NCI-H2196 treated with DMSO at 0.1 percent for 48 hours (cell line): ENCODE data around the gene ANKFN1.
"Not testable (repeated sequence)": the region's sequence is repeated elsewhere in the genome, so short reads cannot be mapped to it uniquely, and the experiment has no call there.

Experiments used
- DNase-seq: peaks from one replicate; lab custom pipeline; 2025; ENCODE audit not compliant: unreplicated experiment; lab: John Stamatoyannopoulos, UW

ANKFN1 gene

GRCh38 chr17:56274491-56274890 lies 121.2 kb downstream of the ANKFN1 start:
- no peak for DNase-seq

GRCh38 chr17:56284482-56284881 lies 131.2 kb downstream of the ANKFN1 start:
- no peak for DNase-seq

GRCh38 chr17:56288786-56289185 lies 135.5 kb downstream of the ANKFN1 start:
- DNase-seq: not testable (repeated sequence)

GRCh38 chr17:56289321-56289720 lies 136.0 kb downstream of the ANKFN1 start:
- DNase-seq: no peak

- no peak for DNase-seq
Measured at GRCh38 chr17:56290101-56290801, 137.0 kb downstream of the ANKFN1 start.

GRCh38 chr17:56290802-56291118 lies 137.5 kb downstream of the ANKFN1 start:
- DNase-seq: no peak

- DNase-seq: no peak
Measured at GRCh38 chr17:56291226-56291805, 138.0 kb downstream of the ANKFN1 start.

GRCh38 chr17:56292010-56292409 lies 138.7 kb downstream of the ANKFN1 start:
- DNase-seq: no peak

- DNase-seq: no peak
Measured at GRCh38 chr17:56292578-56292977, 139.3 kb downstream of the ANKFN1 start.

GRCh38 chr17:56297184-56297583 lies 143.9 kb downstream of the ANKFN1 start:
- no peak for DNase-seq

GRCh38 chr17:56298846-56299245 lies 145.6 kb downstream of the ANKFN1 start:
- DNase-seq: no peak

- no peak for DNase-seq
Measured at GRCh38 chr17:56300144-56300543, 146.9 kb downstream of the ANKFN1 start.

GRCh38 chr17:56305007-56305406 lies 151.7 kb downstream of the ANKFN1 start:
- no peak for DNase-seq

GRCh38 chr17:56309897-56310296 lies 156.6 kb downstream of the ANKFN1 start:
- DNase-seq: no peak

GRCh38 chr17:56310782-56311181 lies 157.5 kb downstream of the ANKFN1 start:
- no peak for DNase-seq

- no peak for DNase-seq
Measured at GRCh38 chr17:56313201-56313600, 159.9 kb downstream of the ANKFN1 start.

- DNase-seq: no peak
Measured at GRCh38 chr17:56314026-56314425, 160.8 kb downstream of the ANKFN1 start.

- DNase-seq: no peak
Measured at GRCh38 chr17:56314984-56315602, 161.8 kb downstream of the ANKFN1 start.

- no peak for DNase-seq
Measured at GRCh38 chr17:56316604-56317003, 163.3 kb downstream of the ANKFN1 start.

- DNase-seq: no peak
Measured at GRCh38 chr17:56317351-56318208, 164.3 kb downstream of the ANKFN1 start.

- DNase-seq: no peak
Measured at GRCh38 chr17:56319531-56319930, 166.3 kb downstream of the ANKFN1 start.

GRCh38 chr17:56320443-56320842 lies 167.2 kb downstream of the ANKFN1 start:
- DNase-seq: no peak
